A549 (cell line): Measurements from ENCODE around the gene MYO9A. TPM values are rescaled to one million over a fixed set of nuclear protein-coding genes. Genes with fewer than 3 reads are reported as not detected.
"Not testable (repeated sequence)": the region's sequence is repeated elsewhere in the genome, so short reads cannot be mapped to it uniquely, and the experiment has no call there.

Experiments used
- ATAC-seq, 2 experiments: fragments of 200-7000 bp in 1 of 2; fragments of >200 bp in 1 of 2; cut with Nextera tagmentation in 1 of 2; cut with Tn5 transposase in 1 of 2; 3 replicates each; pipeline versions ENCODE4 v1.8.0 to v1.9.1; 2018 to 2020; ENCODE audit warnings: mild to moderate bottlenecking in 1 of 2, moderate library complexity in 1 of 2
- CTCF ChIA-PET: fragments of 300-600 bp; sonication (Branson Sonifier 250); formaldehyde crosslinking; extraction: SDS; loops from one replicate; lab custom pipeline; 2021; ENCODE audit warnings: antibody characterized with exemption, inconsistent platforms; lab: Yijun Ruan, JAX
- POLR2A ChIA-PET: fragments of 350-600 bp; formaldehyde crosslinking; extraction: SDS; loops from one replicate; lab custom pipeline; 2021; ENCODE audit warnings: antibody characterized with exemption, inconsistent platforms; lab: Yijun Ruan, JAX
- DNase-seq, 2 experiments: peaks; one replicate each; pipeline versions ENCODE4 v3.0.0 to v3.0.0-alpha.2; 2011 to 2016; ENCODE audit warnings: low read depth in 1 of 2, low spot score in 1 of 2
- FAIRE-seq: peaks from 2 replicates; lab custom pipeline; 2011; peaks lifted over from hg19 to GRCh38; lab: Jason Lieb, UNC
- H3K27ac ChIP-seq, 2 experiments: fragments of >200 bp; sonication (Bioruptor Twin); formaldehyde crosslinking; 3 replicates each; pipeline ENCODE4 v1.5.1; 2016 to 2017
- H3K4me1 ChIP-seq: fragments of >200 bp; sonication (Bioruptor Twin); formaldehyde crosslinking; 3 replicates; pipeline ENCODE4 v1.6.1; 2016
- H3K4me2 ChIP-seq: fragments of >200 bp; sonication (Bioruptor Twin); formaldehyde crosslinking; 3 replicates; pipeline ENCODE4 v1.6.1; 2016
- H3K4me3 ChIP-seq: fragments of >200 bp; sonication (Bioruptor Twin); formaldehyde crosslinking; 3 replicates; pipeline ENCODE4 v1.5.1; 2016
- H3K9me3 ChIP-seq: fragments of >200 bp; sonication (Bioruptor Twin); formaldehyde crosslinking; 3 replicates; pipeline ENCODE4 v1.6.1; 2016
- ATOH8 ChIP-seq: fragments of 250-450 bp; sonication (Bioruptor Pico); IDR thresholded peaks from 2 replicates; pipeline ENCODE4 v1.5.0; 2020; ENCODE audit warnings: low read depth, mild to moderate bottlenecking, moderate library complexity
- BHLHE40 ChIP-seq: IDR thresholded peaks from 2 replicates; pipeline ENCODE4 v1.6.1; 2012; ENCODE audit warnings: low read depth, low read length, inconsistent platforms
- CHD4 ChIP-seq: fragments of 200-600 bp; sonication (generic); IDR thresholded peaks from 2 replicates; pipeline ENCODE4 v1.6.1; 2016; ENCODE audit warnings: antibody characterized with exemption, mild to moderate bottlenecking, borderline replicate concordance
- CTCF ChIP-seq: fragments of >200 bp; sonication (Bioruptor Twin); formaldehyde crosslinking; IDR thresholded peaks from 3 replicates; pipeline ENCODE4 v1.5.1; 2016
- E2F6 ChIP-seq: IDR thresholded peaks from 2 replicates; pipeline ENCODE4 v1.6.1; 2012; ENCODE audit warnings: low read depth, borderline replicate concordance
- ESRRA ChIP-seq: fragments of 150-350 bp; IDR thresholded peaks from 2 replicates; pipeline ENCODE4 v1.6.1; 2014; ENCODE audit warnings: mild to moderate bottlenecking, low read length, borderline replicate concordance
- FOSL2 ChIP-seq, 2 experiments: fragments of 450-650 bp in 1 of 2; fragments of >200 bp in 1 of 2; sonication (Bioruptor Twin) in 1 of 2; formaldehyde crosslinking; IDR thresholded peaks; 2 replicates each; pipeline versions ENCODE4 v1.5.0 to v1.6.1; 2016 to 2020; ENCODE audit warnings: mild to moderate bottlenecking in 1 of 2, moderate library complexity in 1 of 2
- HOXB5 ChIP-seq: fragments of 250-450 bp; sonication (Bioruptor Pico); IDR thresholded peaks from 2 replicates; pipeline ENCODE4 v1.5.0; 2020; ENCODE audit warnings: mild to moderate bottlenecking, moderate library complexity
- MAFK ChIP-seq: fragments of 450-650 bp; IDR thresholded peaks from 2 replicates; pipeline ENCODE4 v1.6.1; 2014; ENCODE audit not compliant: partially characterized antibody
- NPAS2 ChIP-seq: fragments of 250-450 bp; sonication (Bioruptor Pico); IDR thresholded peaks from 2 replicates; pipeline ENCODE4 v1.8.0; 2022; ENCODE audit warnings: mild to moderate bottlenecking, moderate library complexity, borderline replicate concordance
- NR3C1 ChIP-seq: fragments of >200 bp; sonication (Bioruptor Twin); formaldehyde crosslinking; IDR thresholded peaks from 3 replicates; pipeline ENCODE4 v1.6.1; 2017
- PBX3 ChIP-seq: IDR thresholded peaks from 2 replicates; pipeline ENCODE4 v1.6.1; 2012
- PHF8 ChIP-seq: fragments of 200-600 bp; sonication (generic); IDR thresholded peaks from 2 replicates; pipeline ENCODE4 v1.6.1; 2016; ENCODE audit warnings: low read depth, mild to moderate bottlenecking, antibody characterized with exemption, moderate library complexity, borderline replicate concordance
- RAD21 ChIP-seq, 2 experiments: fragments of >200 bp in 1 of 2; sonication (Bioruptor Twin) in 1 of 2; formaldehyde crosslinking in 1 of 2; IDR thresholded peaks in 1 of 2; conservative IDR thresholded peaks in 1 of 2; 2 replicates in 1 of 2; 3 replicates in 1 of 2; pipeline ENCODE4 v1.6.1; 2012 to 2018; ENCODE audit warnings: inconsistent platforms in 1 of 2
- RFX5 ChIP-seq: fragments of 450-650 bp; IDR thresholded peaks from 2 replicates; pipeline ENCODE4 v1.7.1; 2014; ENCODE audit warnings: antibody characterized with exemption, mild to moderate bottlenecking, moderate library complexity
- RNF2 ChIP-seq: fragments of 200-600 bp; sonication (generic); IDR thresholded peaks from 2 replicates; pipeline ENCODE4 v1.6.1; 2016; ENCODE audit warnings: low read depth, mild to moderate bottlenecking, antibody characterized with exemption, moderate library complexity, borderline replicate concordance
- WGBS: methylation state at CpG from one replicate; pipeline ENCODE4 v1.1.6; 2017; ENCODE audit errors: missing lambda C conversion rate; 5-methylcytosine and 5-hydroxymethylcytosine counted together
- polyA plus RNA-seq, 4 experiments: library from polyadenylated mRNA; depleted of rRNA in 3 of 4; stranded (reverse); fragments of >200 nt; fragmentation: RNase III in 1 of 4; extraction: RNeasy Plus Mini Kit Qiagen cat#74134 plus additional on column Dnase treatment in 1 of 4; gene quantifications; 2 replicates in 3 of 4; 3 replicates in 1 of 4; pipeline ENCODE4 v1.2.3, GENCODE V29; 2011 to 2017

The MYO9A gene
- polyA plus RNA-seq, 2 of the 4 experiments (the other 2 are of a cell fraction) = 5.9 to 21.9 TPM

- Histone ChIP-seq H3K9me3 (no peaks in the 10 kb centered on the region), H3K4me1 (no peaks in the 10 kb centered on the region), H3K27ac (no peak overlapping the region)
- ATAC-seq = no peak
- CTCF ChIA-PET = interaction anchor here (0.6 kb wide), 1 partner anchor 156 kb away, joined by 3 read pairs; no protein-coding TSS in a partner anchor
- TF ChIP-seq E2F6 (no peak), PBX3 (no peak), MAFK (no peak), BHLHE40 (no peak), HOXB5 (CRISPR knock-in tag) (no peak), NPAS2 (CRISPR knock-in tag) (no peak)
- TF ChIP-seq, all 56 proteins: peak for 0
- POLR2A ChIA-PET = no interaction called here
- DNase-seq = no peak
- peak; percentile 28 for FAIRE-seq
- H3K4me2 ChIP-seq = no peak overlapping the region
- 74% methylated on average over 1 of the region's 1 CpG for WGBS
- no peak overlapping the region for H3K4me3 ChIP-seq
Measured at GRCh38 chr15:71999807-72000206, 118.1 kb downstream of the MYO9A start.

GRCh38 chr15:71998717-71999116, 119.2 kb downstream of the MYO9A start:
- not testable (repeated sequence) for FAIRE-seq
- 93% methylated on average over 5 of the region's 6 CpGs for WGBS

GRCh38 chr15:71997691-71998090, 120.3 kb downstream of the MYO9A start:
- Histone ChIP-seq H3K4me2 (no peak overlapping the region), H3K27ac (no peak overlapping the region), H3K4me3 (no peak overlapping the region), H3K9me3 (no peaks in the 10 kb centered on the region), H3K4me1 (no peaks in the 10 kb centered on the region)
- ATAC-seq (no peak), DNase-seq (no peak), FAIRE-seq (no peak)
- POLR2A ChIA-PET = no interaction called here
- CTCF ChIA-PET = no interaction called here
- TF ChIP-seq PHF8 = no peak
- TF ChIP-seq ESRRA = no peak
- TF ChIP-seq RFX5 = no peak
- no peak for TF ChIP-seq CTCF
- no peak for TF ChIP-seq ATOH8
- no peak for TF ChIP-seq RAD21 (conservative IDR thresholded peaks at IDR 0.05 in 1 of 2, IDR thresholded peaks at IDR 0.05 in 1 of 2)
- TF ChIP-seq CHD4 = no peak
- no peak for TF ChIP-seq FOSL2 (IDR thresholded peaks at IDR 0.05)
- no peak for TF ChIP-seq FOSL2 (CRISPR knock-in tag; IDR thresholded peaks at IDR 0.05)
- no peak for TF ChIP-seq RNF2
- no peak for TF ChIP-seq NR3C1
- WGBS = 81% methylated on average over 4 of the region's 4 CpGs

More at GRCh38 chr15:71998717-71999116, 119.2 kb downstream of the MYO9A start:
- ATAC-seq, H3K9me3 ChIP-seq, H3K4me1 ChIP-seq, DNase-seq, H3K4me2 ChIP-seq, POLR2A ChIA-PET, CTCF ChIA-PET, H3K27ac ChIP-seq, H3K4me3 ChIP-seq: not testable (repeated sequence)
